Forelimb muscle (tissue), 1 donor: ENCODE results near the gene PDIA2. TPM values are rescaled to one million over a fixed set of nuclear protein-coding genes. Genes with fewer than 3 reads are reported as not detected.

Experiments
- DNase-seq: peaks from one replicate; pipeline ENCODE4 v3.0.0-alpha.2; 2013; ENCODE audit warnings: low read depth
- polyA plus RNA-seq: library from polyadenylated mRNA; unstranded; fragments of 120-200 nt; gene quantifications from one replicate; pipeline ENCODE4 v1.2.1, GENCODE V29; 2013; ENCODE audit not compliant: insufficient read length

The PDIA2 gene
- polyA plus RNA-seq, 1 donor: 0.68 TPM

DNA sequence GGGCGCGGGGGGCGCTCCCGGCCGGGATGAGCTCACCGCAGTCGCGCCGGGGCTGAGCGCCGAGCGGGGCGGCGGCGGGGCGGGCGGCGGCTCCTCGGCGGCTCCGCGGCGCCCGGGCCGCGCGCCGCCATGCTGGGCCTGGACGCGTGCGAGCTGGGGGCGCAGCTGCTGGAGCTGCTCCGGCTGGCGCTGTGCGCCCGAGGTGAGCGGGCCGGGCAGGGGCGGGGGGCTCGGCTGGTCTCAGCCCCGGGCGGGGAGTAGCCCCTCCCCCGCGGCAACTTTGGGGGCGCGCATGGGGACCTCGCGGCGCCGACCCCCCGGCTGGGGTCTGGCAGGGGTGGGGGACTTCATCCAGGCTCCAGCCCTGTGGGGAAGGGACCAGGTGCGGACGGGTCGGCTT lies 2.4 kb upstream of the PDIA2 start, which contains the start of gene ARHGDIG:
ARHGDIG (plus strand) TSS at position 40 of the 400 bp plus-strand sequence; CDS start at position 130, 90 bp downstream.
- DNase-seq: no peak

DNA sequence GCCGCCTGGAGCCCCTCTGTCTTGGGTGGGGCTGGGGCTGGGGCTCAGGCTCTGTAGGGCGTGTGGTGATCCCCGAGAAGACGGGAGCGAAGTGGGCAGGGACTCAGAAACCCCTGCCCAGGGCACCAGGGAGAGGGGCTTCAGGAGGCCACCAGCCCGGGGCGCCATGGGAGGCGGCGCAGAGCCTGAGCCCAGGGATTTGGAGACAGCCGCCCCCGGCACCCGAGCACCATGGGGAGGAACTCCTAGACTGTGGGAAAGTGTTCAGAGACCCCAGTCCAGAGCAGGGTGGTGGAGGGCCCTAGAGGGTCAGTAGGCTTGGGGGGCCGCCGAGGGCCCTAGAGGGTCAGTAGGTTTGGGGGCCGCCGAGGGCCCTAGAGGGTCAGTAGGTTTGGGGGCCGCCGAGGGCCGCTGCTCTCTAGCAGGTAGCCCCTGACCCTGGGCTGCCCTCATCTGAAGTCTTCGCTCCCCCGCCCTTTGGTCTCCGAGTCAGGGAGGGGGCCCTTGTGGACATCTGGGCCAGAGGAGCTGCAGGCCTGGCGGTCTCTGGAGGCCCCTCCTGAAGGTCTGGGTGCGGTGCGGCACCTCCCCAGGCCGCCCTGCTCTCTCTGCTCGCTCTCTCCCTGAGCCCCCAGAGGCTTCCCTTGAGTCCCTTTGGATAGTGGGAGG lies 1.8 kb upstream of the PDIA2 start:
- DNase-seq: no peak

DNA sequence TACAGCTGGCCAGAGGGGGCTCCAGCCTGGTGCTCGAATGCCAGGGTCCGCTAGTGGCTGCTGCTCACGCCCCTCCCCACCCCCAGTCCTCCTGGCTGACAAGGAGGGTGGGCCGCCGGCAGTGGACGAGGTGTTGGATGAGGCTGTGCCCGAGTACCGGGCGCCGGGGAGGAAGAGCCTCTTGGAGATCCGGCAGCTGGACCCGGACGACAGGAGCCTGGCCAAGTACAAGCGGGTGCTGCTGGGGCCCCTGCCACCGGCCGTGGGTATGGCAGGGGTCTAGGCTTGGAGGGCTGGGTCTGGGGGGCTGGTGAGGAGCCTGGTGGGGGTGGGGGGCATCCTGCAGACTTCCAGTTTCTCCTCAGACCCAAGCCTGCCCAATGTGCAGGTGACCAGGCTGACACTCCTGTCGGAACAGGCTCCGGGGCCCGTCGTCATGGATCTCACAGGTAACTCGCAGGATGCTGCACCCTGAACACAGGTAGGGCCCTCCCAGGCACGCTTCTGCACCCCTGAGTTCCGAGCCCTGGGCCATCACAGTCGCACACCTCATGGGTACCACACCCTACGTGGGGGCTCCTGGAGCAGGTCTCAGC lies 1.2 kb upstream of the PDIA2 start:
- DNase-seq: no peak

DNA sequence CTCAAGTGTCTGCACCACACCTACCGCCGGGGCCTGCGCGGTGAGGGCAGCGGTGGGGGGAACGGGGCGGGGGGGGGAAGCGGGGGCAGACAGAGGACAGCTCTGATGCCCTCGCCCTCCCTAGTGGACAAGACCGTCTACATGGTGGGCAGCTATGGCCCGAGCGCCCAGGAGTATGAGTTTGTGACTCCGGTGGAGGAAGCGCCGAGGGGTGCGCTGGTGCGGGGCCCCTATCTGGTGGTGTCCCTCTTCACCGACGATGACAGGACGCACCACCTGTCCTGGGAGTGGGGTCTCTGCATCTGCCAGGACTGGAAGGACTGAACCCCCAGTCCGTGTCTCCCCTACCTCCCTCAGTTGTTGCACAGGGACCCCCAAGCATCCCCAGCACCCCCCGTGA lies 473 bp upstream of the PDIA2 start:
- no peak for DNase-seq

DNA sequence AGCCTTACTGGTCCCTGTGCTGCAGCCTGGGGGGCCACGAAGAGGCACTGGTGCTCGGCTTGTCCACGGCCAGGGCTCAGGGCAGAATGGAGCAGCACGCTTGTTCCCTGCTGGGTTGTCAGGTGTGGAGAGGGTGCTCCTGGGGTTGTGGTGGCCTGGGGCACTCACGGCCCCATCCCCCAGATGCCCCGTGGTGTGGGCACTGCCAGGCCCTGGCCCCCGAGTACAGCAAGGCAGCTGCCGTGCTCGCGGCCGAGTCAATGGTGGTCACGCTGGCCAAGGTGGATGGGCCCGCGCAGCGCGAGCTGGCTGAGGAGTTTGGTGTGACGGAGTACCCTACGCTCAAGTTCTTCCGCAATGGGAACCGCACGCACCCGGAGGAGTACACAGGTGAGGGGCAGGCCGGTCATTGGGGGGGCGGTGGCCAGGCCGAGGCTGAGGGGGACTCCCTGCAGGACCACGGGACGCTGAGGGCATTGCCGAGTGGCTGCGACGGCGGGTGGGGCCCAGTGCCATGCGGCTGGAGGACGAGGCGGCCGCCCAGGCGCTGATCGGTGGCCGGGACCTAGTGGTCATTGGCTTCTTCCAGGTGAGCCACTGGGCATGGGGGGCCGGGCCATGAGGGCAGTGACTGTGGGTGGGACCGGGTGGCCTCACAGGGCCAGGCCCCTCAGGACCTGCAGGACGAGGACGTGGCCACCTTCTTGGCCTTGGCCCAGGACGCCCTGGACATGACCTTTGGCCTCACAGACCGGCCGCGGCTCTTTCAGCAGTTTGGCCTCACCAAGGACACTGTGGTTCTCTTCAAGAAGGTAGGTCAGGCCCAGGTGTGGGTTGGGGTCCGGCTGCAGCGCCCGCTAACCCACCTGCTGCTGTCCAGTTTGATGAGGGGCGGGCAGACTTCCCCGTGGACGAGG lies 1.5 kb downstream of the PDIA2 start:
- no peak for DNase-seq

DNA sequence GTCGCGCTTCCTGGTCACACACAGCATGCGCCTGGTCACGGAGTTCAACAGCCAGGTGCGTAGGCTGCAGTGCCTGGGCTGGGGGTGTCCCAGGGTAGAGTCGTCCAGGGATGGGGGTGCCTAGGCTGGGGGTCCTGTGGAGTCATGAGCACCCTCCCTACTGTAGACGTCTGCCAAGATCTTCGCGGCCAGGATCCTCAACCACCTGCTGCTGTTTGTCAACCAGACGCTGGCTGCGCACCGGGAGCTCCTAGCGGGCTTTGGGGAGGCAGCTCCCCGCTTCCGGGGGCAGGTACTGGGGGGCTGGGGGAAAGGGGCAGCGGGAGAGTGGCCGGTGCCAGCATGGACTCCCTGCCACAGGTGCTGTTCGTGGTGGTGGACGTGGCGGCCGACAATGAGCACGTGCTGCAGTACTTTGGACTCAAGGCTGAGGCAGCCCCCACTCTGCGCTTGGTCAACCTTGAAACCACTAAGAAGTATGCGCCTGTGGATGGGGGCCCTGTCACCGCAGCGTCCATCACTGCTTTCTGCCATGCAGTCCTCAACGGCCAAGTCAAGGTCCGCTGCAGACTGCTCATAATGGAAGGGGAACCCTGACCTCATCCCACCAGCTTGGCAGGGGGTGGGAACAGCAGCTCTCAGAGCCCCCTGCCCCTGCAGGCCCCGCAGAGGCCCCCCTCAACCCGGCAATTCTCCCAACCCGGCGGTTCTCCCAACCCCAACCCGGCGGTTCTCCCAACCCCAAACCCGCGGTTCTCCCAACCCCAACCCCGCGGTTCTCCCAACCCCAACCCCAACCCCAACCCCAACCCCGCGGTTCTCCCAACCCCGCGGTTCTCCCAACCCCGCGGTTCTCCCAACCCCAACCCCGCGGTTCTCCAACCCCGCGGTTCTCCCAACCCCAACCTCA lies 2.4 kb downstream of the PDIA2 start:
- DNase-seq: no peak

DNA sequence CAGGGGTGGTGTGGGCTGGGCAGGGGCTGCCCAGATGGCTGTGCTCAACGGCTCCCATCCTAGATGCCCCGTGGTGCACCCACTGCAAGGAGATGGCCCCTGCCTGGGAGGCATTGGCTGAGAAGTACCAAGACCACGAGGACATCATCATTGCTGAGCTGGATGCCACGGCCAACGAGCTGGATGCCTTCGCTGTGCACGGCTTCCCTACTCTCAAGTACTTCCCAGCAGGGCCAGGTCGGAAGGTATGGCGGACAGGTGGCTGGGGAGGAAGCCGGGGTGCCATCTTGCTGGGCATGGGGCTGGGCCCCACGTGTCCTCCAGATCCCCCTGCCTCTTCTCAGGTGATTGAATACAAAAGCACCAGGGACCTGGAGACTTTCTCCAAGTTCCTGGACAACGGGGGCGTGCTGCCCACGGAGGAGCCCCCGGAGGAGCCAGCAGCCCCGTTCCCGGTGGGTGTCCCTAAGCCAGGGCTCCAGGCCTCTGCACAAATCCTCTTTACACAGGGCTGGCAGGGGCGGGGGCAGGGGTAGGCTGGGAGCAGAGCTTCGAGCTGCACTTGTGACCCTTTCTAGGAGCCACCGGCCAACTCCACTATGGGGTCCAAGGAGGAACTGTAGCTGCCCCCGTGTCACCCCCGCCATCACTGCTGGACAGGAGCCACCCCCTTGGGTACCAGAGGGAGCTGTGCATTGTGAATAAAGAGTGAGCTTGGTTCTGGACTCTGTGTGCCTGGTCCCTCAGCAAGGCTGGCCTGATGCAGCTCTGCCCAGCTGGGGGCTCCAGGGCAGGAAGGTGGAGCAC lies 3.7 kb downstream of the PDIA2 start:
- DNase-seq: no peak

DNA sequence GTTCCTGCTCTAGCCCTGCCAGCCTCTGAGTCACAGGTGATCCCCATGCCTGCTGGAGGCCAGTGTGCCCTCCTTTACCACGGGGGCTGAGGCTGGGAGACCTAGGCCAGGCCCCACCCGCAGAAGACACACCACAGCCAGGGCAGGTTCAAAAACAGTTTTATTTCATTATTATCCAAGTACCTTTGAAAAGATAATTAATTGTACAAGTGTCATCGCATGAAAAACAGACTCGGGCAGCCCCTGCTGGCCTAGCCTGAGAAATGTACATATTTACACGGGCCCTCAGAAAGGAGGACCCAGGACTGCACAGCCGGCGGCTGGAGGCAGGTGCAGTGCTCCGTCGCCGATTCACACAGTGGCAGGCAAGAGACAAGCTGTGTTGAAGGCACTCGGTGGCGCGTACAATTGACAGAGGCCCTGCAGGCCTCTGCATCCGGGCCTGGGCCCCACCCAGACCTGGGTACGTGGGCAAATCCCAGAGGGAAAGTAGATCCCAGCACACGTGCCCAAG lies 4.4 kb downstream of the PDIA2 start:
- DNase-seq: no peak

DNA sequence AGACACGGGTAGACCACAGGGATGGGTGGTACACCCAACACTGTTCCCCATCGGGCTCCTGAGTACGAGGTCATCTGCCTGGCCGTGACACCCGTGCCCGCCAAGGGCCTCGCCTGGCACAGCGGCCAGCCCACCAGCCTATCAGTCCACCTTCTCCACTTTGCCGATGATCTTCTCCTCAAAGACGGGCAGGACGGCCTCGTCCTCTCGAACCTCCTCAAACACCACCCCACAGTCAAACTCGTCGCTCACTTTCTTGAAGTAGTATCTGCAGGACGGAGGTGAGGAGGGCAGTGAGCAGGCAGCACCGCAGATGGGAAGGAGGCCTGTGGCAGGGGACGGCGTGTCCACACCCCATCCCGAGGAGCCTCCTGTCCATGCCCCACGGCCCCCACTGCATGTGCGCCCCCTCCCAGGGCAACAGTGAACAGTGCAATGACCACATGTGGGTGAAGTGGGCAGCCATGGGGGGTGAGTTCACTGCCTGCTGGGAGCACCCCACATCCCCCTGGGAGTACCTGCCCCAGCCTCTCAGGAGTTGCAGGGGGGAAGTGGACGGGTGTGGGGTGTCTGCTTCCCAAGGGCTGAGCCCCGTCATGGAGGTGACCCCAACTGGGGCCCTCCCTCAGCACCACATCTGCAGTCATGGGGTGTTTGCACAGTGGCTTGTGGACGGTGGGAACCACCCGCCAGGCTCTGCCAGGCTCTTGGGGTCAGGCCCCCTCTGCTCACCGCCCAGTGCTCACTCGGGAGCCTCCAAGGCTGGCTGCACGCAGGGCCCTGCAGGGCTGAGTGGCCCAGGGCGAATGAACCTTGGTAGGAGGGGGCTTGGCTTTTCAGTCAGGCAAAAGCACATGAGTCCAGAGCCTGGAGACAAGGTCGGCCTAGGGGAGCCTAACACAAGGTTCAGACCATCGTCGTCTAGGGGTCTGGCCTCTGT lies 5.3 kb downstream of the PDIA2 start:
- DNase-seq: no peak

DNA sequence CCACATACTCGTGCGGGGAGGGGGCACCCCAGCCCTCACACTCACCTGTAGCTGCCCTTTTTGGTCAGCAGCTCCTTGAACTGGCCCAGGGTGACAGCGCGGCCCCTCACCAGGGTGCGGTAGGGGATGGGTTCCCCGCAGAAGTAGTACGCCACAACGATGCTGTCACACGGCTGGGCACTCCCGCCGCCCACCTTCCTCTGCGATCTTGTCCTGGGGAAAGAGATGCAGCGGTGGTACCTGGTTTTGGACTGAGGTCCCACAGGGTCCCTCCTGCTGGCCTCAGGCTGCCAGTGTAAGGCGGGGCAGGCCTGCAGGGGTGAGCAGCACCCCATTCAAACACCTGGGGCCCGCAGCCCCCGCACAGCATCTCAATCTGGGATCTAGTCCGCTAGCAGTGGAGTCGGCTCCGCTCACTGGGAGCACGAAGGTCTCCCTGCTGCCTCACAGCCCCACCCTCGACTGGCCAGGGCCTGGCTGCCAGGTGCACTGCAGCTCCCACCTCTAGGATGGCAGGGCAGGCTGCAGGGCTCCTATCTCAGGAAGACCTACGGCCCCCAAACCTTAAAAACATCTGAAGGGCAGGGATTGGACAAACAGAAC lies 6.5 kb downstream of the PDIA2 start:
- DNase-seq: no peak

DNA sequence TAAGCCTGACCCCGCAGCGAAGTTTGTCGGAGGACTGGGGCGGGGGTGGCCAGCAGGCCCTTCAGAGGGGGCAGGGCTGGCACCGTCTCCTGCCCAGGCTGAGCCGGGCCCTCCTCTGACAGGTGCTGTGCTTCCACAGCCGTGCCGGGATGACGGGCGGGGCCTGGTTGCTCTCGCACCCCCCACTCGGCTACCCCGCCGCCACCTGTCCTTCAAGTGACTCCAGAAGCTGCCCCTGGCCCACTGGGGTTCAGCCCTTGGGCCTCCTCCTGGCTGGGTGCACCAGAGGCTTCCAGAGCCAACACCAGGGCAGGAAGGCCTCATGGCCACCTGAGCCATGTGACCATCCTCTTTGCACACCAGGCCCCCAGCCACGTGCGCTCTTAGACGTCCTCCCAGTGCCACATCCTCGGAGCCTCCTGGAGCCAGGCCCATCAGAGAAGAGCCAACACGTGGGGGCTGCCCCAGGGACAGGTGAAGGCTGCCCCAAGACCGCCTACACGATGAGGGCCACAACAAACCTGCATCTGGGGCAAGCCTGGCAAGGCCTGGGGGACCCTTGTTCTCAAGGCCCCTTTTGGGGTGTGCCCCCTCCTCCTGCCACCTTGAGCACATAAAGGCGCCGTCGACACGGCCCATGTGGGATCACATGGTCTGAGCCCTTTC lies 7.2 kb downstream of the PDIA2 start:
- DNase-seq: no peak

DNA sequence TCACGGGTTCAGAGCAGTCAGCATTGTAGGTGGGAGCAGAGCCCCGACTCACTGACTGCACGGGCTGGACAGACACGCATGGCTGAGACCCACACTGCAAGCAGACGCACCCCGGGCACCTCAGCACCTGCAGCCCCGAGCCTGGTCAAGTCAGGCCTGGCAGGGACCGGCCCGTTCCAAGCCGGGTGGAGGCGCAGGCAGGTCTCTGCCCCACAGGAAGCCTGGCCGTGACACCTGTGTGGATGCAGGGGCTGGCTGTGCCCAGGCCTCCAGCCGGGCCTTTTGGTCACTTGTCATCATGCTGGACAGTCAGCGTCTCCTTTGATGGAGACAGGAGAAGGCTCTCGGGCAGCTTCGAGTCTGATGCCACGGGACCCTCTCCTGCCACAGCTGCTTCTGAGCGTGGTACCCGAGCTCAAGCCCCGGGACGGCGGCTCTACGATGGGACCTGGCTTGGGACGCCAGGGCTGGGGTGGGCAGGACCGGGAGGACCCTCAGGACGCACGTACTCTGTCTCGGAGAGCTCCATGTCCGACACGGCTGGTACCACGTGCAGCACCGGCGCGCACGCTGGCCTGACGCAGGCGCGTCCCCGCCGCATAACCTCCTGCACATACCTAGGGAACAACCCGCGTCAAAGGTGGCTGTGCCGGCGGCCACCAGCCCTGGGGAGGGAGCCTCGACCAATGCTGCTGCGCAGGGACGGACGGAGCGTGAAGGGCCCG lies 7.9 kb downstream of the PDIA2 start:
- DNase-seq: no peak

DNA sequence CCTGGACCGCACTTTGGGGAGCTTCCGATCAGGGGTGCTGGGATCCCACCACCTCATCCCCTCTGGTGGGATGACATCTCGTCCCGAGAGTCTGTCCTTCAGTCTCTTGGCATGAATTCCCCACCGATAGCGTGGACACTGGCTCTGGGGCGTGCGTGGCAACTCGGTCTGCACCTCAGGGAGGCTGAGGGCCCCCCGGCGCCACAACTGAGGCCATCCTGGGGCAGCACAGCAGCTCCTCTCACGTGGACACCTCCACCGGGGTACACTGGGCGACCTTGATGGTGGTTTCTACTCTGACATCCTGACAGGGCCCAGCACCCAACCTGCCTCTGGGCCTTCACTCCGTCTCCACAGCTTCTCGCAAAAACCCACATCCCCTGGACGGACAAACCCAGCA lies 8.6 kb downstream of the PDIA2 start:
- DNase-seq: no peak

DNA sequence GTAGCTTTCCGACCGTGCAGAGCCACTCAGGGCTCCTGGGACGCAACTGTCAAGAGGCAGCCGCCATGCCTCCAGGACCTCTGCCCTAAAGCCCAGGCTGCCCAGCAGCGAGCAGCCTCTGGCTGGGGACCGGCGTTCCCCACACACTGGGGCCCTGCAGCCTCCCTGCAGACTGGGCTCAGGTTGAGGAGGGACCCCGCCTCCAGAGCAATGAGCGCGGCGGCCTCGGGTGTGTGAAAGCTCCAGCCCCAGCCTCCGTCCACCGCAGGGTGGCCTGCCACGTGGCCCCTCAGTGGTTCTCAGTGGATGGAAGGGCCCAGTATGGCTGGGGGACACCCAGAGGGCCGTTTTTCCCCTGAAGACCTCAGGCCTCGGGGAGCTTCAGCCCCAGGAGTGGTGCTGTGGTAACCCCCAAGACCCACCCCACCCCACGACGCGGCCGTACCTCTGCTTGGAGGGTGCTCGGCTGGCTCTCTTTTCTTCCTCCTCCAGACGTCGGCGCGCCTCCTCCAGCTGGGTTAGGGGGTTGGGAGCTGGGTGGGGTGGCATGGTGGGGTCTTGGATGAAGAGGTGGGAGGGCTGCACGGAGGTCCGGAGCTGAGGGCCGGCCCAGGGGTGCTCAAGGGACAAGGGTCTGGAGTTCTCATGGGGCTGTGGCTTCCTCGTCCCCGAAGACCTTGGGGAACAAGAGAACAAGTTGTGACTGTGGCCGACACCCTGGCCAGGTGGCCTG lies 10.2 kb downstream of the PDIA2 start:
- DNase-seq: no peak

DNA sequence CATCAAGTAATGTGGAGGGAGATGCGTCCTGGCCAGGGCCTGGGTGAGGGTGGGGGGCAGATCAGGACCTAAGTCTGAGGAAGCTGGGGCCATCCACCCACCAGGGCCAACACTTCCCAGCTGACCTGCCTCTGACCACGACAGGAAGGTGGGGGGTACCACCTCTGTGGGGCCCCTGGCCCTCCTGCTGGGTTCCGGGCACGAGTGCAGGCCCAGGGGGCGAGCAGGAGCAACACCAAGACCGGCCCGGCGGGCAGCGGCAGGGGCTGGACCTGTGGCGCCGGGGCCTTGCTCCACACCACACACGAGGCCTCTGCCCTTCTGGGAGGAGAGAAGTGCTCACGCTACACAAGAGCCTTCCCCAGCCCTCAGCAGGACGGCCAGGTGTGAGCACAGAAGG lies 13.3 kb downstream of the PDIA2 start:
- DNase-seq: no peak

DNA sequence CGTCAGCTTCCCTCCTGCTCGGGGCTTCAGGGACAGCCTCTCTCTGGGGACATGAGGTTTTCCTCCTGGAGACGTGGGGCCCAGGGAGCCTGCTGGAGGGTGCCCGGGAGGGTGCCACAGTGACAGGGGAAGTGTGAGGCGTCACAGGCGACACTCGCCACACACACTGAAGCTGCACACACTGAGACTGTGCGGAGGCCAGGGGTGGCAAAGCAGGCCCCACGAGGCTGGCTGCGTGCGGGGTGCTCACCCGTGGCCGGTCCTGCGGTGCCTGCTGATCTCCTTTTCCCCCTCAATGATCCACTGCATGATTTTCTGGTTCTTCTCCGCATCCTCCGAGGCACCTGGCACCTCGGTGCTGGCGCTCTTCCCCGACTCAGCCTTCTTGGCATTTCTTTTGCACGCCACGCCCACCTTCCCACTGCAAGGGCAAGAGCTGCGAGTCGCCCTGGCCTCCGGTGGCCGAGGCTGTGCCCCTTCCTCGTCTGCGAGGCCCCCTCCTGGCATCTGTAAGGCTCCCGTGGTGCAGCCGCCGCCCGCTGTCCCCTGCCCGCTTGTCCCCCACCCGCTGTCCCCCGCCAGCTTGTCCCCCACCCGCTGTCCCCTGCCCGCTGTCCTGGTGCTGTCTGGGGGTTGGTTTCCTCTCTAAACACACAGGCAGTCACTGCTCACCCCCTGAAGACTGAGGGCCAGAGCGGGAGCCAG lies 14.0 kb downstream of the PDIA2 start:
- no peak for DNase-seq
